WI38 (cell line): ENCODE measurements around the gene DLST.

Experiments used
- H3K4me3 ChIP-seq: 2 replicates; pipeline ENCODE4 v1.5.1; 2011; ENCODE audit warnings: low read depth, mild to moderate bottlenecking, control low read depth, low read length
- CTCF ChIP-seq: IDR thresholded peaks from 2 replicates; pipeline ENCODE4 v1.5.1; 2012; ENCODE audit warnings: low read depth, mild to moderate bottlenecking, control low read depth, low read length

The DLST gene

GRCh38 chr14:74946659-74947281 is 65.1 kb downstream of the DLST start:
- no peak for TF ChIP-seq CTCF
- no peak overlapping the region for H3K4me3 ChIP-seq

- no peak overlapping the region for H3K4me3 ChIP-seq
- no peak for TF ChIP-seq CTCF
Measured at GRCh38 chr14:74947353-74948227, 65.9 kb downstream of the DLST start.

GRCh38 chr14:74948228-74949175 is 66.8 kb downstream of the DLST start:
- TF ChIP-seq CTCF, result no peak
- no peak overlapping the region for H3K4me3 ChIP-seq

- H3K4me3 ChIP-seq, result no peak overlapping the region
- TF ChIP-seq CTCF, result no peak
Measured at GRCh38 chr14:74949191-74949601, 67.5 kb downstream of the DLST start.

- no peak overlapping the region for H3K4me3 ChIP-seq
- TF ChIP-seq CTCF, result no peak
Measured at GRCh38 chr14:74949859-74950573, 68.3 kb downstream of the DLST start.

GRCh38 chr14:74950795-74951442 is 69.2 kb downstream of the DLST start:
- TF ChIP-seq CTCF, result no peak
- no peak overlapping the region for H3K4me3 ChIP-seq
